GM08714 (cell line): Measurements from ENCODE around the gene PGM3.

Experiments
- H3K4me3 ChIP-seq: fragments of 200-500 bp; sonication (Bioruptor generic); 2 replicates; pipeline ENCODE4 v1.5.1; 2014; ENCODE audit warnings: mild to moderate bottlenecking, low read length, inconsistent platforms
- ZNF274 ChIP-seq: IDR thresholded peaks from 2 replicates; pipeline ENCODE4 v1.6.1; 2012; ENCODE audit warnings: mild to moderate bottlenecking, low read depth, low read length

The PGM3 gene

GRCh38 chr6:83192871-83193746, at the start of gene PGM3, which contains the start of gene RWDD2A:
Gene PGM3 (minus strand): TSS chr6:83193265. CDS start chr6:83191012, 2,253 bp downstream.
Gene RWDD2A (plus strand): TSS chr6:83193357. CDS start chr6:83194452, 1,095 bp downstream.
- peak within 1 kb of the TSS; percentile 98 for H3K4me3 ChIP-seq
- TF ChIP-seq ZNF274: no peak

GRCh38 chr6:83231146-83231545, 38.1 kb upstream of the PGM3 start:
- no peak overlapping the region for H3K4me3 ChIP-seq
- no peak for TF ChIP-seq ZNF274

- TF ChIP-seq ZNF274: no peak
These were observed 33.5 kb upstream of the PGM3 start for GRCh38 chr6:83226517-83226916.

GRCh38 chr6:83221889-83222479, 28.9 kb upstream of the PGM3 start:
- TF ChIP-seq ZNF274: no peak
- no peak overlapping the region for H3K4me3 ChIP-seq

More at GRCh38 chr6:83226517-83226916, 33.5 kb upstream of the PGM3 start:
- H3K4me3 ChIP-seq: no peak overlapping the region

- no peak overlapping the region for H3K4me3 ChIP-seq
- TF ChIP-seq ZNF274: no peak
These were observed 28.2 kb upstream of the PGM3 start for GRCh38 chr6:83221276-83221675.

GRCh38 chr6:83220121-83220520, 27.1 kb upstream of the PGM3 start:
- no peak for TF ChIP-seq ZNF274

GRCh38 chr6:83218646-83219045, 25.6 kb upstream of the PGM3 start:
- no peak overlapping the region for H3K4me3 ChIP-seq
- TF ChIP-seq ZNF274: no peak

More at GRCh38 chr6:83220121-83220520, 27.1 kb upstream of the PGM3 start:
- H3K4me3 ChIP-seq: no peak overlapping the region

- no peak for TF ChIP-seq ZNF274
- H3K4me3 ChIP-seq: no peak overlapping the region
These were observed 23.7 kb upstream of the PGM3 start for GRCh38 chr6:83216806-83217205.

- TF ChIP-seq ZNF274: no peak
- H3K4me3 ChIP-seq: no peak overlapping the region
These were observed 22.3 kb upstream of the PGM3 start for GRCh38 chr6:83215131-83216047.

GRCh38 chr6:83202031-83202430, 9.0 kb upstream of the PGM3 start:
- H3K4me3 ChIP-seq: no peak overlapping the region
- no peak for TF ChIP-seq ZNF274

GRCh38 chr6:83199863-83200225, 6.8 kb upstream of the PGM3 start:
- H3K4me3 ChIP-seq: no peak overlapping the region
- no peak for TF ChIP-seq ZNF274

GRCh38 chr6:83199173-83199862, 6.3 kb upstream of the PGM3 start:
- no peak overlapping the region for H3K4me3 ChIP-seq
- no peak for TF ChIP-seq ZNF274

GRCh38 chr6:83198486-83199172, 5.6 kb upstream of the PGM3 start:
- TF ChIP-seq ZNF274: no peak
- no peak overlapping the region for H3K4me3 ChIP-seq
